BJ (cell line): Measurements from ENCODE around the gene DRD4. TPM values are rescaled to one million over a fixed set of nuclear protein-coding genes. Genes with fewer than 3 reads are reported as not detected.
A peak's percentile ranks its signal among the peaks of the same experiment; 100 is the strongest.

Source experiments
- CTCF ChIA-PET: fragments of 350-600 bp; formaldehyde crosslinking; extraction: SDS; loops from one replicate; lab custom pipeline; 2021; ENCODE audit warnings: antibody characterized with exemption, inconsistent platforms; lab: Yijun Ruan, JAX
- POLR2A ChIA-PET: fragments of 300-600 bp; sonication (Branson Sonifier 250); formaldehyde crosslinking; extraction: SDS; loops from one replicate; lab custom pipeline; 2021; ENCODE audit warnings: antibody characterized with exemption; lab: Charles Lee
- DNase-seq: peaks from one replicate; pipeline ENCODE4 v3.0.0-alpha.2; 2011; ENCODE audit warnings: low read depth
- H3K27me3 ChIP-seq: 2 replicates; pipeline ENCODE4 v1.6.0; 2011; ENCODE audit warnings: low read length; ENCODE audit not compliant: control insufficient read depth, insufficient read depth
- H3K36me3 ChIP-seq: 2 replicates; pipeline ENCODE4 v1.5.1; 2011; ENCODE audit warnings: low read length; ENCODE audit not compliant: control insufficient read depth, insufficient read depth
- H3K4me3 ChIP-seq: 2 replicates; pipeline ENCODE4 v1.5.1; 2011; ENCODE audit warnings: low read depth, mild to moderate bottlenecking, control low read depth, low read length
- polyA plus RNA-seq: library from polyadenylated mRNA; depleted of rRNA; stranded (reverse); fragments of >200 nt; gene quantifications from 2 replicates; pipeline ENCODE4 v1.2.3, GENCODE V29; 2011
- TF ChIP-seq, protein P1 (sequence below): IDR thresholded peaks from 2 replicates; pipeline ENCODE4 v1.5.1; 2011; ENCODE audit warnings: low read depth, mild to moderate bottlenecking, control low read depth, inconsistent platforms, low read length, moderate library complexity; ENCODE audit not compliant: insufficient read depth

DRD4 gene
- polyA plus RNA-seq, 1 experiment = not detected

DNA sequence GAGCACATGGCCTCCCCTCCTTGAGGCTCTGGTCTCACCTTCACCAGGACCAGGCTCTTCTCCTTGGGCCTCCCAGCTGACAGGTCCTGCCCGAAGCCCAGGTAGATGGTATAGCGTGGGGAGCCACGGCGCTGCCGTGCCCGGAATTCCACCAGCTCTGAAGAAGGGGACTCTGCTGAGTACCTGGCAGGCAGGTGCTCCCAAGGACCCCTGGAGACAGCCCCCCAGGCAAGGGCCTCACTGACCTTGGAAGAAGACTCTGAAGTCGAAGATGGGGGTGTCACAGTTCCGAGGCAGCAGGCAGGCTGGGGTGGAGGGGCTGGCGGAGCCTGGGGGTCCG is 24.1 kb upstream of the DRD4 start:
- no peaks in the 10 kb centered on the region for H3K27me3 ChIP-seq
- DNase-seq = no peak
- TF ChIP-seq, protein P1, sequence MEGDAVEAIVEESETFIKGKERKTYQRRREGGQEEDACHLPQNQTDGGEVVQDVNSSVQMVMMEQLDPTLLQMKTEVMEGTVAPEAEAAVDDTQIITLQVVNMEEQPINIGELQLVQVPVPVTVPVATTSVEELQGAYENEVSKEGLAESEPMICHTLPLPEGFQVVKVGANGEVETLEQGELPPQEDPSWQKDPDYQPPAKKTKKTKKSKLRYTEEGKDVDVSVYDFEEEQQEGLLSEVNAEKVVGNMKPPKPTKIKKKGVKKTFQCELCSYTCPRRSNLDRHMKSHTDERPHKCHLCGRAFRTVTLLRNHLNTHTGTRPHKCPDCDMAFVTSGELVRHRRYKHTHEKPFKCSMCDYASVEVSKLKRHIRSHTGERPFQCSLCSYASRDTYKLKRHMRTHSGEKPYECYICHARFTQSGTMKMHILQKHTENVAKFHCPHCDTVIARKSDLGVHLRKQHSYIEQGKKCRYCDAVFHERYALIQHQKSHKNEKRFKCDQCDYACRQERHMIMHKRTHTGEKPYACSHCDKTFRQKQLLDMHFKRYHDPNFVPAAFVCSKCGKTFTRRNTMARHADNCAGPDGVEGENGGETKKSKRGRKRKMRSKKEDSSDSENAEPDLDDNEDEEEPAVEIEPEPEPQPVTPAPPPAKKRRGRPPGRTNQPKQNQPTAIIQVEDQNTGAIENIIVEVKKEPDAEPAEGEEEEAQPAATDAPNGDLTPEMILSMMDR = no peak
- ChIA-PET POLR2A (no interaction called here), CTCF (interaction anchor here (0.8 kb wide), 1 partner anchor 68 kb away, joined by 3 read pairs; no protein-coding TSS in a partner anchor)
- no peak overlapping the region for H3K4me3 ChIP-seq
- peaks cover 41% of the 10 kb centered on the region for H3K36me3 ChIP-seq

DNA sequence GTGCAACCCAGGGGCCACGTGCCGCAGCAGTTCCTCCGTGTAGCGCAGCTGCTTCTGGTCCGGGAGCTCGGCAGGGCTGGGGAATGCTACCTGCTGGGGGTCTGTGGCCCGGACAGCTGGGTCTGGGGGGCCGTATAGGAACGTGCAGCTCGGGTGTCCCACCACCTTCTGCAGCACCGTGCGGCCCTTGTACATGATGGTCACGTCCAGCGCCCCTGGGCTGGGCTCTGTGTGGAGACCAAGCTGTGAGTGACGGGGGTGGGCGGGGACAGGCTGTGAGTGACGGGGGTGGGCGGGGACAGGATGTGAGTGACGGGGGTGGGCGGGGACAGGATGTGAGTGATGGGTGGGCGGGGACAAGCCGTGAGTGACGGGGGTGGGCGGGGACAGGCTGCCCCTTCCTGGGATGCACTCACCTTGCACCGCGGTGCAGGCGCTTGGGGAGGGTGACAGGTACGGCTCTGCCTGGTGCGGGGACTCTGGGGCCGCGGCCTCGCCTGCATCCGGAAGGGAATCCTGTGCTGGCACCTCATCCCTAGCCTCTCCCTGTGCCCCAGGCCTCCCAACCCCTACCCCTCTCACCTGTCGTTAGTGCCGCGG is 23.6 kb upstream of the DRD4 start:
- ChIA-PET POLR2A (no interaction called here), CTCF (no interaction called here)
- no peak overlapping the region for H3K4me3 ChIP-seq
- TF ChIP-seq, protein P1 = no peak
- no peaks in the 10 kb centered on the region for H3K27me3 ChIP-seq
- peaks cover 42% of the 10 kb centered on the region for H3K36me3 ChIP-seq
- no peak for DNase-seq

DNA sequence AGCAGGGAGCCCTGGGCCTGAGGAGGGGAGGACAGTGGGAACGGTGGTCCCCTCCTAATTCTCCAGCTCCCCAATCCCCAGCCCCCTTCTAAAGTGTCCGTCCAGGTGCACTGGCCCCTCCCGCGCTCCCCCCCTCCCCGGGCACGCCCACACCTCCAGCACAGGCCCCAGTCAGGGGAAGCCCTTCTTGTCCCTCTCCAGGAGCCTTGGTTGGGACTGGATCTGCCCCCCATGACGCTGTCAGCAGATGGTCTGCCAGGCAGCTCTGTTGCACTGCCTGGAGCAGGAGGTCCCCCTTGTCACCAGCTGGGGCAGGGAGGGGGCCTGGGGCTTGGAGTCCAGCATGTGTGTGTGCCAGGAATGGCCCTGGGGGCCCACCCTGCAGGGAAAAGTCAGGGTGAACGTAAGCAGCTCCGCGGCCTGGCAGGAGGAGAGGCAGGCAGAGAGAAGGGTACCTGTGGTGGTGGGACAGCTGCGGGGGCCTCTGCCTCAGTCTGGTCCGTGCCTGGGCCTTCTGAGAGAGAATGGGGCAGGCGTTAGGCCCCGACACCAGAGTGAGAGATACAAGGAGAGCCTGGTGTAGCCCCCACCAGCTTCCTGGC is 22.9 kb upstream of the DRD4 start:
- Histone ChIP-seq H3K4me3 (no peak overlapping the region), H3K27me3 (no peaks in the 10 kb centered on the region), H3K36me3 (peaks cover 37% of the 10 kb centered on the region)
- no peak for DNase-seq
- ChIA-PET CTCF (no interaction called here), POLR2A (no interaction called here)
- TF ChIP-seq, protein P1 = no peak

DNA sequence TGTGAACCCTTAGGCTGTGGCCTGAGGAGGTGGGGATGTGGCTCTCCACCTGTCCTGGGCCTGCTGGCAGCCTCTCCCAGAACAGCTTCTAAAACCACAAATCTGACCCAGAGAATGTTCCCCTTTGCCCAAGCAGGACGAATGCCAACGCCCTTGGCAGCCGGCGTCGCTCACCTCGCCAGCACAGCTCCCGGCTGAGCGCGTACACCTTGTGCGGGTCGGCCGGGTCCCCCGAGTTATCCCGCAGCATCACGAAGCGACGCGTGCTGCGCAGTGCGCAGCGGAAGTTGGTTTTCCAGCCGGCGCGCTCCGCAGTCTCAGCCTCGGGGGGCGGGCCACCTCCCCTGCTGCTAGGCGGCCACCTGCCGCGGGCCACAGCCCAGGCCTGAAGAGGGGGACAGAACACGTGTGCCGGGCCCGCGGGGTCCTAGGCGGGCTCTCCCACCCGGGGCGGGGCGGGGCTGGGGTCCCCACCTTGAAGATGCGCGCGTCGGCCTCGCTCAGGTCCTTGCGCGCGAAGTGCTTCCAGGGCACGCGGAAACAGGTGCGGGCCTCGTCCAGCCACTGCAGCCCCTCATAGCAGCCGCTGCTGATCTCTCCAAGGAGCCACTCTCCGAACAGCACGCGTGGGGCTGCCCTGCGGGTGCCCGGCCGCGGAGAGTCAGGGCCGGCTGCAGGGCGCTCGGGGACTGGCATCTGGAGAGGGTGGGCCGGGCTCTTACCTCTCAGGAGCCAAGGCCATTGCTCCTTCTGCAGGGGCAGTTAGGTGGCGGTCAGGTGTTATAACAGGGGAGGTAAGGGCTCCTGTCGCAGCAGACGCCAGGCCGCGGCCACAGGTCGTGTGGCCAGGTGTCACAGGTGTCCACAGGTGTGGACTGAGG is 22.2 kb upstream of the DRD4 start:
- H3K4me3 ChIP-seq = peak overlapping the region; percentile 72
- ChIA-PET POLR2A (no interaction called here), CTCF (no interaction called here)
- H3K36me3 ChIP-seq = peaks cover 37% of the 10 kb centered on the region
- TF ChIP-seq, protein P1 = no peak
- DNase-seq = no peak
- H3K27me3 ChIP-seq = no peaks in the 10 kb centered on the region

DNA sequence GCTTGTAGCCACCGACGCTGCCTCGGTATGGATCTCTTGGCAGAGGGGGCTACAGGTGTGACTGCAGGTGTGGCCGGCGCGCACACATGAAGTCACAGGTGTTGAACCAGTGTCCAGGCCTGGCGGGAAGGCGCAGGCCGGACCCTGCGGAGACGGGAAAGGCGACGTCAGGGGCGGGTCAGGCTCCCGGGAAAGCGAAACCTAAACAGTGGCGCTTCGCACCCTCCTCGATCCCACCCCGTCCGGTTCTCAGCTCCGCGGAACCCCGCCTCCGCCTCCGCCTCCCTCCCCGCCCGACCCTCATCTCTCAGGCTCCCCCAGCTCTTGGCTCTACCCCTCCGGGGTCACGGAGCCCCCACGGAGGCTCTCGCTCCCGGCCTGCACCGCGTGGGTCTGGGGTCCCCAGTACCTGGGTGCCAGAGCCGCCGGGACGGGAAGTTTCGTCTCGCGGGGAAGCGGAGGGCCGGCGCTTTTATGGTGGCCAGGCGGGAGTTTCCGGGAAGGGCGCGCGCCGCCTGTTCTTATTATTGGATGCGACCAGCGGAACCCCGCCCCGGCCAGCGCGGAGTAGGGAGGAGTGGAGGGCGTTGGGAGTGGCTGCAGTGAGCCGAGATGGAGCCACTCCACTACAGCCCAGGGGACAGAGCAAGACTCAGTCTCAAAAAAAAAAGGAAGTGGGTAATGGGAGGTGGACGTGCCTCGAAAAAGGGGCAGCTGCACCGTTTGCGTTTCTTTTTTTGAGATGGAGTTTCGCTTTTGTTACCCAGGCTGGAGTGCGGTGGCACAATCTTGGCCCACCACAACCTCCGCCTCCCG is 21.4 kb upstream of the DRD4 start, which contains the start of gene IRF7:
Gene IRF7, minus strand, starts transcription at position 447 of the 816 bp plus-strand sequence. CDS start 586 bp downstream, outside the sequence.
- TF ChIP-seq, protein P1 = no peak
- CTCF ChIA-PET = no interaction called here
- no peaks in the 10 kb centered on the region for H3K27me3 ChIP-seq
- H3K36me3 ChIP-seq = peaks cover 30% of the 10 kb centered on the region
- H3K4me3 ChIP-seq = peak within 1 kb of the TSS; percentile 72
- peak; percentile 41 for DNase-seq
- POLR2A ChIA-PET = no interaction called here
